ENCODE results near the gene PPARA.
A peak's percentile ranks its signal among the peaks of the same experiment; 100 is the strongest.

The PPARA gene

DNA sequence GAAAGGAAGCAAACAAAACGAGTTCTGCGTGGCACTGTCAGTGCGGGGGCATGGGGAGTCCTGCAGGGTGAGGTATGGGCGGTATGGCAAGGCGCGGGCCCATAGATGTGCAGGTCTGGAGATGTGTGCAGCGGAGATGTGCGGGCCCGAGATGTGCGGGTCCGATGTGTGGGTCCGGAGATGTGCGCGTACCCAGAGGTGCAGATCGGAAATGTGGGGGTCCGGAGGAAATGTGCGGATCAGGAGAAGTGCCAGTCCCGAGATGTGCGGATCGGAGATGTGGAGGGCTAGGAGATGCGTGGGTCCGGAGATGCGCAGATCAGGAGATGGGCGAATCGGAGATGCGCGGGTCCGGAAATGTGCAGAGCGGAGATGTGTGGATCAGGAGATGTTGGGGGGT is 63.8 kb downstream of the PPARA start:
- Histone ChIP-seq H3K27me3 (ENCODE audit: control insufficient read depth, insufficient read depth, low read length) (no peaks in the 10 kb centered on the region), H3K9me3 (replicated peaks; ENCODE audit: low read length) (no peaks in the 10 kb centered on the region), H3K9ac (ENCODE audit: low read depth, low read length) (no peak overlapping the region), H3K36me3 (ENCODE audit: insufficient read depth, low read length) (peaks cover 18% of the 10 kb centered on the region), H3K4me1 (ENCODE audit: control insufficient read depth, insufficient read depth, low read length) (no peaks in the 10 kb centered on the region), H3K4me2 (ENCODE audit: low read length) (no peak overlapping the region), H3K4me3 (ENCODE audit: low read length) (no peak overlapping the region)

DNA sequence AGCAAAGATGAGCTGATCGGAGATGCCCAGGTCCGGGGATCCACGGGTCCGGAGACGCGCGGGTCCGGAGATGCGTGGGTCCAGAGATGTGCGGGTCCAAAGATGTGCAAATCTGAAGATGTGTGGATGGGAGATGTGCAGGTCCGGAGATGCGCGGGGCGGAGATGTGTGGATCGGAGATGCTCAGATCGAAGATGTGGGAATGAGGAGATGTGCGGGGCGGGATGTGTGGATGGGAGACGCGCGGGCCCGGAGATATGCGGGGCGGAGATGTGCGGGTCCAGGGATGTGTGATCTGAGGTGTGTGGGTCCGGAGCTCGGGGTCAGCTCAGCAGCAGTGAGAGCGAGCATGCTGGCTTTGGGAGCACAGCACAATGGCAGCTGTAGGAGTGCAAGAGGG is 64.3 kb downstream of the PPARA start:
- no peak overlapping the region for H3K4me2 ChIP-seq (ENCODE audit: low read length)
- H3K27me3 ChIP-seq (ENCODE audit: control insufficient read depth, insufficient read depth, low read length): no peaks in the 10 kb centered on the region
- H3K9me3 ChIP-seq (replicated peaks; ENCODE audit: low read length): no peaks in the 10 kb centered on the region
- no peaks in the 10 kb centered on the region for H3K4me1 ChIP-seq (ENCODE audit: control insufficient read depth, insufficient read depth, low read length)
- H3K9ac ChIP-seq (ENCODE audit: low read depth, low read length): no peak overlapping the region
- H3K4me3 ChIP-seq (ENCODE audit: low read length): no peak overlapping the region
- peaks cover 20% of the 10 kb centered on the region for H3K36me3 ChIP-seq (ENCODE audit: insufficient read depth, low read length)

DNA sequence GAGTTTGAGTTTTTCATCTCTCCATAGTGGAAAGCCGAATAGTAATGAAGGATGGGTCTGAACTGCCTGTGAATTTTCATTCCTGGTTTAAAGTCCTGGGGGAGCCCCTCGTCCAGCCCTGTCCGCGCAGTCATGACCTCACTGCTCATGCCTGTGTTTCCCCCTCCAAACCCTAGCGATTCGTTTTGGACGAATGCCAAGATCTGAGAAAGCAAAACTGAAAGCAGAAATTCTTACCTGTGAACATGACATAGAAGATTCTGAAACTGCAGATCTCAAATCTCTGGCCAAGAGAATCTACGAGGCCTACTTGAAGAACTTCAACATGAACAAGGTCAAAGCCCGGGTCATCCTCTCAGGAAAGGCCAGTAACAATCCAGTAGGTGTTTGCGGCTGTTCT is 69.3 kb downstream of the PPARA start:
- Histone ChIP-seq H3K9ac (ENCODE audit: low read depth, low read length) (no peak overlapping the region), H3K4me1 (ENCODE audit: control insufficient read depth, insufficient read depth, low read length) (no peaks in the 10 kb centered on the region), H3K9me3 (replicated peaks; ENCODE audit: low read length) (no peaks in the 10 kb centered on the region), H3K36me3 (ENCODE audit: insufficient read depth, low read length) (peaks cover 14% of the 10 kb centered on the region), H3K27me3 (ENCODE audit: control insufficient read depth, insufficient read depth, low read length) (no peaks in the 10 kb centered on the region), H3K4me3 (ENCODE audit: low read length) (no peak overlapping the region), H3K4me2 (ENCODE audit: low read length) (no peak overlapping the region)

DNA sequence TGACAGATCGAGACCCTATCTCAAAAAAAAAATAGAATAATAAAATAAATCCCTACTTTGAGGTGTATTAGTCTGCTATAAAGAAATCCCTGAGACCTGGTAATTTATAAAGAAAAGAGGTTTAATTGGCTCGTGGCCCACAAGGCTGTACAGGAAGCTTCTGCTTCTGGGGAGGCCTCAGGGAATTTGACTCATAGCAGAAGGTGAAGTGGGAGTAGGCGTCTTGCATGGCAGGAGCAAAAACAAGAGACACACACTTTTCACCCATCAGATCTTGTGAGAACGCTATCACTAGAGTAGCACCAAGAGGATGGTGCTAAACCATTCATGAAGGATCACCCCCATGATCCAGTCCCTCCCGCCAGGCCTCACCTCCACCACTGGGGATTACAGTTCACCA is 70.6 kb downstream of the PPARA start:
- H3K9ac ChIP-seq (ENCODE audit: low read depth, low read length): no peak overlapping the region
- H3K4me3 ChIP-seq (ENCODE audit: low read length): no peak overlapping the region
- no peaks in the 10 kb centered on the region for H3K27me3 ChIP-seq (ENCODE audit: control insufficient read depth, insufficient read depth, low read length)
- peaks cover 17% of the 10 kb centered on the region for H3K36me3 ChIP-seq (ENCODE audit: insufficient read depth, low read length)
- no peaks in the 10 kb centered on the region for H3K4me1 ChIP-seq (ENCODE audit: control insufficient read depth, insufficient read depth, low read length)
- no peak overlapping the region for H3K4me2 ChIP-seq (ENCODE audit: low read length)
- H3K9me3 ChIP-seq (replicated peaks; ENCODE audit: low read length): no peaks in the 10 kb centered on the region

DNA sequence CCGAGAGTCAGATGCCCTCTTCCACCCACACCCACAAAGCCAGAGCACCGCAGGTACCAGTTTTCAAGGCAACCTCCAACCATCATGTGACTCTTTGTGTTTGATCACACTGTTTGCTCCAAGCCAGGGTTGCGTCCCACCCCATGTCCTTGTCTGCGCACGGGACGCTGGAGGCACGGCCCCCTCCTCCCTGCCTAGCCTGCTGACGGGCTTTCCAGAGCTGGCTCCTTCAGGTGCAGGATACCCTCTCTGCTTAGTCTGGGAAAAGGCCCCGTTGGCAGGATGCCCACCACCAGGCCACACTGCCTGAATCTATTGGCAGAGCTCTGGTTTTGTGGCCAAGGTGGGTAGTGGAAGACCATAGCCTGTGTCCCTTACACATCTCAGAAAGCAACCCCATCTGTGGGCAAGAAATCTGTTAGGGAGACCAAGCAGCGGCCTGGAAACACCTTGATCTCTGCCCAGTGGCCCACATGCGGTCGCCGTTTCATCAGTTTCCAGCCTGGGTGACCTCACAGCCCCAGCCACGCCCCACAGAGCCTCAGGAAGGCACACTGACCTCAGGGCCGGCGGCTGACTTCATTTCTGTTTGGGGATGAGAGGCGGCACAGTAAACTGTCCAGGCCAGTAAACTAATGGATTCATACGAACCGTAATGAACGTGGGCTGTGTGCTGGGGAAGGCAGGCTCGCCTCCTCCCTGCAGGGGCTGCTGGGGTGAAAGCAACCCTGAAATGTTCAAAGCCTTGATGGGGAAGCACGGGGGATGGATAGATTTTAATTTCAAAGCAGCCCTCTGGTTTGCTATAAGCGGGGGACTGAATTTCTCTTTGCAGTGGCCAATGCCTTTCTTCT is 73.9 kb downstream of the PPARA start:
- no peak overlapping the region for H3K9ac ChIP-seq (ENCODE audit: low read depth, low read length)
- H3K4me2 ChIP-seq (ENCODE audit: low read length): no peak overlapping the region
- no peaks in the 10 kb centered on the region for H3K27me3 ChIP-seq (ENCODE audit: control insufficient read depth, insufficient read depth, low read length)
- no peak overlapping the region for H3K4me3 ChIP-seq (ENCODE audit: low read length)
- H3K9me3 ChIP-seq (replicated peaks; ENCODE audit: low read length): no peaks in the 10 kb centered on the region
- H3K4me1 ChIP-seq (ENCODE audit: control insufficient read depth, insufficient read depth, low read length): no peaks in the 10 kb centered on the region
- peaks cover 6% of the 10 kb centered on the region for H3K36me3 ChIP-seq (ENCODE audit: insufficient read depth, low read length)

DNA sequence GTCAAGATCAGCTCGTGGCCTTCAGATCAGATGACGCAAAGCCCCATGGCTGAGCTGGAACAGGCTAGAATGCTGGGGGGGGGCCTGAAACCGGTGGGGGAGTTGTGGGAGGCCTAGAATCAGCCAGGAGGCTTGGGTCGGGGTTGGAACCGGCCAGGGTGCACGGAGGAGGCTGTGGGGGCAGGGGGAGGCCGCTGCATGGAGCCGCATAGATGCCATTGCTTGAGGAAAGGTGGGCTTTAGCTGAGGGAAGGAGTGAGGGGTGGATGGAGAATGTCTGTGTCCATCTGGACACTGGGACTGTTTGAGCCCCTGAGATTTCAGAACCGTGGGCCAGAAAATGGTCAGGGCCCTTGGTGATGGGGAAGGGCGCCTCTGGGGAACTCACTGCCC is 74.6 kb downstream of the PPARA start:
- H3K27me3 ChIP-seq (ENCODE audit: control insufficient read depth, insufficient read depth, low read length): no peaks in the 10 kb centered on the region
- no peaks in the 10 kb centered on the region for H3K4me1 ChIP-seq (ENCODE audit: control insufficient read depth, insufficient read depth, low read length)
- H3K9ac ChIP-seq (ENCODE audit: low read depth, low read length): no peak overlapping the region
- H3K36me3 ChIP-seq (ENCODE audit: insufficient read depth, low read length): peaks cover 6% of the 10 kb centered on the region
- H3K4me3 ChIP-seq (ENCODE audit: low read length): no peak overlapping the region
- H3K4me2 ChIP-seq (ENCODE audit: low read length): no peak overlapping the region
- no peaks in the 10 kb centered on the region for H3K9me3 ChIP-seq (replicated peaks; ENCODE audit: low read length)

- Histone ChIP-seq H3K27me3 (ENCODE audit: control insufficient read depth, insufficient read depth, low read length) (no peaks in the 10 kb centered on the region), H3K4me2 (ENCODE audit: low read length) (no peak overlapping the region), H3K36me3 (ENCODE audit: insufficient read depth, low read length) (peaks cover 6% of the 10 kb centered on the region), H3K4me3 (ENCODE audit: low read length) (no peak overlapping the region), H3K9me3 (replicated peaks; ENCODE audit: low read length) (no peaks in the 10 kb centered on the region), H3K9ac (ENCODE audit: low read depth, low read length) (no peak overlapping the region), H3K4me1 (ENCODE audit: control insufficient read depth, insufficient read depth, low read length) (no peaks in the 10 kb centered on the region)
These were observed 75.3 kb downstream of the PPARA start for GRCh38 chr22:46225631-46226030.

- peaks cover 6% of the 10 kb centered on the region for H3K36me3 ChIP-seq (ENCODE audit: insufficient read depth, low read length)
- H3K27me3 ChIP-seq (ENCODE audit: control insufficient read depth, insufficient read depth, low read length): no peaks in the 10 kb centered on the region
- H3K4me3 ChIP-seq (ENCODE audit: low read length): no peak overlapping the region
- H3K9ac ChIP-seq (ENCODE audit: low read depth, low read length): no peak overlapping the region
- H3K4me2 ChIP-seq (ENCODE audit: low read length): no peak overlapping the region
- H3K9me3 ChIP-seq (replicated peaks; ENCODE audit: low read length): no peaks in the 10 kb centered on the region
- no peaks in the 10 kb centered on the region for H3K4me1 ChIP-seq (ENCODE audit: control insufficient read depth, insufficient read depth, low read length)
These were observed 76.3 kb downstream of the PPARA start for GRCh38 chr22:46226577-46226976.

DNA sequence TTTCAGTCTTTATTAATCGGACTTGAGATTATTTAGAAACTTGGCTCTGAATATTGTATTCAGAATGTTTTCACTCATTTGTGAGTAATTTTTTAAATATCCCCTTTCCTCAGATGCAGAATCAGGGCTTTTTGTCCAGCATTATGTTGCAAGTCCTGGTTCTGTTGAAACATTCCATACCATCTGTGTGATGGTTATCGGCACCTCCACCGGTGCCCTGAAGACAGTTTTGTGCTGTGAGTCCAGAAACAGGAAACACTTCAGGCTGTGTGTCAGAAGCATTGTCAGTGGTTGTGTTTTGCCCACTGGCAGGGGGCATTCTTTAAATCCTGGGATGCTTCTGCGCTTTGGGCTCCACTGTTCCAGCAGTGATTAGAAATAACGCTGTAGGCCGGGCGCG is 79.4 kb downstream of the PPARA start:
- H3K27me3 ChIP-seq (ENCODE audit: control insufficient read depth, insufficient read depth, low read length): no peaks in the 10 kb centered on the region
- no peaks in the 10 kb centered on the region for H3K9me3 ChIP-seq (replicated peaks; ENCODE audit: low read length)
- no peak overlapping the region for H3K4me2 ChIP-seq (ENCODE audit: low read length)
- peaks cover 4% of the 10 kb centered on the region for H3K36me3 ChIP-seq (ENCODE audit: insufficient read depth, low read length)
- H3K4me1 ChIP-seq (ENCODE audit: control insufficient read depth, insufficient read depth, low read length): peaks cover 11% of the 10 kb centered on the region
- H3K4me3 ChIP-seq (ENCODE audit: low read length): no peak overlapping the region
- no peak overlapping the region for H3K9ac ChIP-seq (ENCODE audit: low read depth, low read length)

DNA sequence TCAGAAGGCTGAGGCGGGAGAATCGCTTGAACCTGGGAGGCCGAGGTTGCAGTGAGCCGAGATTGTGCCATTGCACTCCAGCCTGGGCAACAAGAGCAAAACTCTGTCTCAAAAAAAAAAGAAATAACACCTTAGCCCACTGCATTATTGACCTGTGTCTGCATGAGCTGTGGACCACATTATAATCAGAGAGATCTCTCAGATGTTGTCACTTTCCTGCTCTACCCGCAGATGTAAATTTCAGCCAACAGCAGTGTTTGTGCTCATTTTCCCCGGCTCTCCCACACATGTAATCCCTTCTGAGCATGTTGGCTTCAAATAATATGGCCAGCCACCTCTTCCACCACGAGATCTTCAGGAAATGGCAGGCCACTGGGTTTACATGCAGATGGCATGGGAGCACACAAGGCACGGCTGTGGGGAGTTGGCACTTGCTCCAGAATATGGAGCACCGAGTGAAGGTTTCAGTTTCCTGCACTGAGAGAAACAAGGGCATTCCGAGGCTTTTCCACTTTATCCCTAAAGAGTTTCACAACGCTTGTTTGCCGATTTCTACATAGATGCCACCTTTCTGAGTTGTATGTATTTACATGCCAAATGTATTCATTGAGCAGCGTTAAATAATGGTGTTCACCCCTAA is 80.1 kb downstream of the PPARA start:
- no peak overlapping the region for H3K4me2 ChIP-seq (ENCODE audit: low read length)
- no peaks in the 10 kb centered on the region for H3K9me3 ChIP-seq (replicated peaks; ENCODE audit: low read length)

GRCh38 chr22:46233231-46233630 is 82.9 kb downstream of the PPARA start:
- Histone ChIP-seq H3K4me1 (ENCODE audit: control insufficient read depth, insufficient read depth, low read length) (peaks cover 11% of the 10 kb centered on the region), H3K9ac (ENCODE audit: low read depth, low read length) (no peak overlapping the region), H3K36me3 (ENCODE audit: insufficient read depth, low read length) (peaks cover 5% of the 10 kb centered on the region), H3K4me2 (ENCODE audit: low read length) (peak overlapping the region; percentile 73), H3K9me3 (replicated peaks; ENCODE audit: low read length) (no peaks in the 10 kb centered on the region), H3K4me3 (ENCODE audit: low read length) (peak overlapping the region; percentile 28), H3K27me3 (ENCODE audit: control insufficient read depth, insufficient read depth, low read length) (no peaks in the 10 kb centered on the region)

More for the DNA sequence above, 80.1 kb downstream of the PPARA start:
- Histone ChIP-seq H3K4me1 (ENCODE audit: control insufficient read depth, insufficient read depth, low read length) (peaks cover 11% of the 10 kb centered on the region), H3K36me3 (ENCODE audit: insufficient read depth, low read length) (peaks cover 7% of the 10 kb centered on the region), H3K9ac (ENCODE audit: low read depth, low read length) (no peak overlapping the region), H3K27me3 (ENCODE audit: control insufficient read depth, insufficient read depth, low read length) (no peaks in the 10 kb centered on the region), H3K4me3 (ENCODE audit: low read length) (no peak overlapping the region)

DNA sequence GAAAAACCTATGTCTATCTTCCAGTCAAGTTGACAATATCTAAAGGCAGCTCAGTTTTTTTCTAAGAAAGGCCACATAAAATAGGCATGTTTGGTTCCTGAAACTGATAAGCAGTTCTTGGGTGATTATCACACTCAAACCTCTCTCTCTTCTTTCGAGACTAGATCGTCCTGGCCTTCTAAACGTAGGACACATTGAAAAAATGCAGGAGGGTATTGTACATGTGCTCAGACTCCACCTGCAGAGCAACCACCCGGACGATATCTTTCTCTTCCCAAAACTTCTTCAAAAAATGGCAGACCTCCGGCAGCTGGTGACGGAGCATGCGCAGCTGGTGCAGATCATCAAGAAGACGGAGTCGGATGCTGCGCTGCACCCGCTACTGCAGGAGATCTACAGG is 84.6 kb downstream of the PPARA start:
- Histone ChIP-seq H3K36me3 (ENCODE audit: insufficient read depth, low read length) (peaks cover 12% of the 10 kb centered on the region), H3K4me1 (ENCODE audit: control insufficient read depth, insufficient read depth, low read length) (peaks cover 11% of the 10 kb centered on the region), H3K9ac (ENCODE audit: low read depth, low read length) (no peak overlapping the region), H3K4me2 (ENCODE audit: low read length) (no peak overlapping the region), H3K9me3 (replicated peaks; ENCODE audit: low read length) (no peaks in the 10 kb centered on the region), H3K27me3 (ENCODE audit: control insufficient read depth, insufficient read depth, low read length) (no peaks in the 10 kb centered on the region), H3K4me3 (ENCODE audit: low read length) (no peak overlapping the region)

Data from skeletal muscle satellite cell (primary cell).